Keratinocyte (primary cell): Measurements from ENCODE around the gene IFIT2. TPM values are rescaled to one million over a fixed set of nuclear protein-coding genes. Genes with fewer than 3 reads are reported as not detected.

ENCODE experiments used
- DNase-seq: peaks from one replicate; pipeline ENCODE4 v3.0.0-alpha.2; 2011; ENCODE audit warnings: low read depth, missing footprints, low spot score
- FAIRE-seq: peaks from 2 replicates; lab custom pipeline; 2011; peaks lifted over from hg19 to GRCh38; lab: Jason Lieb, UNC
- H2AFZ ChIP-seq: 2 replicates; pipeline ENCODE4 v1.6.0; 2012; ENCODE audit warnings: low read length, control low read depth, inconsistent platforms; ENCODE audit not compliant: control insufficient read depth
- H3K27ac ChIP-seq: 2 replicates; pipeline ENCODE4 v1.5.1; 2011; ENCODE audit warnings: low read length; ENCODE audit not compliant: control insufficient read depth, insufficient read depth
- H3K27me3 ChIP-seq: 3 replicates; pipeline ENCODE4 v1.6.0; 2011; ENCODE audit warnings: low read length; ENCODE audit not compliant: control insufficient read depth, insufficient read depth; ENCODE audit errors: extremely low read depth
- H3K36me3 ChIP-seq, 2 experiments: 2 replicates in 1 of 2; 3 replicates in 1 of 2; pipeline ENCODE4 v1.5.1; 2011; ENCODE audit warnings: low read length in 2 of 2, mild to moderate bottlenecking in 1 of 2; ENCODE audit not compliant: control insufficient read depth in 2 of 2, insufficient read depth in 2 of 2; ENCODE audit errors: extremely low read depth in 1 of 2
- H3K4me1 ChIP-seq: 3 replicates; pipeline ENCODE4 v1.5.1; 2011; ENCODE audit warnings: low read length; ENCODE audit not compliant: control insufficient read depth, insufficient read depth; ENCODE audit errors: extremely low read depth
- H3K4me2 ChIP-seq: 3 replicates; pipeline ENCODE4 v1.6.0; 2011; ENCODE audit warnings: low read depth, low read length; ENCODE audit not compliant: control insufficient read depth, insufficient read depth; ENCODE audit errors: extremely low read depth
- H3K4me3 ChIP-seq, 3 experiments: fragments of 200-600 bp in 1 of 3; sonication (generic) in 1 of 3; 2 replicates in 2 of 3; 3 replicates in 1 of 3; pipeline ENCODE4 v1.5.1; 2011 to 2016; ENCODE audit warnings: low read length in 3 of 3, mild to moderate bottlenecking in 3 of 3, control low read depth in 2 of 3, inconsistent platforms in 1 of 3, low read depth in 1 of 3, mixed read lengths in 1 of 3, mixed run types in 1 of 3, moderate library complexity in 1 of 3; ENCODE audit not compliant: control insufficient read depth in 2 of 3, insufficient read depth in 2 of 3; ENCODE audit errors: extremely low read depth in 1 of 3
- H3K79me2 ChIP-seq: 2 replicates; pipeline ENCODE4 v1.6.0; 2012; ENCODE audit warnings: low read length; ENCODE audit not compliant: control insufficient read depth, insufficient read depth
- H3K9ac ChIP-seq: 3 replicates; pipeline ENCODE4 v1.6.0; 2011; ENCODE audit warnings: low read length; ENCODE audit not compliant: control insufficient read depth, insufficient read depth; ENCODE audit errors: extremely low read depth
- H3K9me1 ChIP-seq: 3 replicates; pipeline ENCODE4 v1.6.0; 2011; ENCODE audit warnings: low read length; ENCODE audit not compliant: control insufficient read depth, insufficient read depth; ENCODE audit errors: extremely low read depth
- H3K9me3 ChIP-seq: 2 replicates; pipeline ENCODE4 v1.5.1; 2012; ENCODE audit warnings: low read depth, low read length; ENCODE audit not compliant: control insufficient read depth
- H4K20me1 ChIP-seq: 3 replicates; pipeline ENCODE4 v1.6.0; 2011; ENCODE audit warnings: low read length; ENCODE audit not compliant: control insufficient read depth, insufficient read depth; ENCODE audit errors: extremely low read depth
- EZH2 ChIP-seq: IDR thresholded peaks from one replicate; pipeline ENCODE4 v1.6.1; 2012; ENCODE audit warnings: inconsistent platforms, mild to moderate bottlenecking, low read length, moderate library complexity
- dilution Hi-C: fragments of 300-500 bp; cut with MboI; formaldehyde crosslinking; loops from one replicate; pipeline ENCODE4 v1.7.0; 2020; ENCODE audit warnings: low sequenced_read_pairs; ENCODE audit not compliant: extremely low pct_ligation_motif_present
- polyA plus RNA-seq, 5 experiments: library from polyadenylated mRNA; depleted of rRNA in 3 of 5; stranded (reverse) in 3 of 5; stranded (forward) in 1 of 5; unstranded in 1 of 5; fragments of >200 nt; gene quantifications; 1 replicate in 1 of 5; 2 replicates in 3 of 5; 3 replicates in 1 of 5; pipeline versions ENCODE4 v1.2.1 to v1.2.3, GENCODE V29; 2011 to 2012; ENCODE audit warnings: missing spikeins in 2 of 5, low read depth in 1 of 5, low replicate concordance in 1 of 5
- TF ChIP-seq, protein P1 (sequence below), 3 experiments: IDR thresholded peaks in 1 of 3; conservative IDR thresholded peaks in 1 of 3; optimal IDR thresholded peaks in 1 of 3; 2 replicates in 2 of 3; 3 replicates in 1 of 3; pipeline versions ENCODE3 to v1.5.1; 2011; ENCODE audit warnings: low read length in 3 of 3, mild to moderate bottlenecking in 3 of 3, moderate library complexity in 2 of 3, control low read depth in 1 of 3, inconsistent platforms in 1 of 3; ENCODE audit not compliant: insufficient read depth in 2 of 3; ENCODE audit errors: extremely low read depth in 1 of 3

Gene IFIT2
- polyA plus RNA-seq, 1 donor (not counting 4 experiments of a cell fraction or from before 2014, with no cell fraction given) = 3.9 TPM

GRCh38 chr10:89343089-89343767, 41.4 kb downstream of the IFIT2 start:
- H3K4me1 ChIP-seq = peaks cover 6% of the 10 kb centered on the region
- no peaks in the 10 kb centered on the region for H3K9me3 ChIP-seq
- no peak overlapping the region for H3K4me2 ChIP-seq
- H3K27me3 ChIP-seq = no peaks in the 10 kb centered on the region
- DNase-seq (no peak), FAIRE-seq (no peak)
- no peak overlapping the region for H3K4me3 ChIP-seq
- H3K79me2 ChIP-seq = no peaks in the 10 kb centered on the region
- no peaks in the 10 kb centered on the region for H4K20me1 ChIP-seq
- H3K27ac ChIP-seq = no peak overlapping the region
- H3K9ac ChIP-seq = no peak overlapping the region
- dilution Hi-C loops = no loop called here
- no peaks in the 10 kb centered on the region for H3K9me1 ChIP-seq
- peaks cover 0 to 7% of the 10 kb centered on the region in 2 experiments for H3K36me3 ChIP-seq
- no peak overlapping the region for H2AFZ ChIP-seq
- TF ChIP-seq EZH2 = no peak
- TF ChIP-seq, protein P1, sequence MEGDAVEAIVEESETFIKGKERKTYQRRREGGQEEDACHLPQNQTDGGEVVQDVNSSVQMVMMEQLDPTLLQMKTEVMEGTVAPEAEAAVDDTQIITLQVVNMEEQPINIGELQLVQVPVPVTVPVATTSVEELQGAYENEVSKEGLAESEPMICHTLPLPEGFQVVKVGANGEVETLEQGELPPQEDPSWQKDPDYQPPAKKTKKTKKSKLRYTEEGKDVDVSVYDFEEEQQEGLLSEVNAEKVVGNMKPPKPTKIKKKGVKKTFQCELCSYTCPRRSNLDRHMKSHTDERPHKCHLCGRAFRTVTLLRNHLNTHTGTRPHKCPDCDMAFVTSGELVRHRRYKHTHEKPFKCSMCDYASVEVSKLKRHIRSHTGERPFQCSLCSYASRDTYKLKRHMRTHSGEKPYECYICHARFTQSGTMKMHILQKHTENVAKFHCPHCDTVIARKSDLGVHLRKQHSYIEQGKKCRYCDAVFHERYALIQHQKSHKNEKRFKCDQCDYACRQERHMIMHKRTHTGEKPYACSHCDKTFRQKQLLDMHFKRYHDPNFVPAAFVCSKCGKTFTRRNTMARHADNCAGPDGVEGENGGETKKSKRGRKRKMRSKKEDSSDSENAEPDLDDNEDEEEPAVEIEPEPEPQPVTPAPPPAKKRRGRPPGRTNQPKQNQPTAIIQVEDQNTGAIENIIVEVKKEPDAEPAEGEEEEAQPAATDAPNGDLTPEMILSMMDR (optimal IDR thresholded peaks at IDR 0.05 in 1 of 3, IDR thresholded peaks at IDR 0.05 in 1 of 3, conservative IDR thresholded peaks at IDR 0.05 in 1 of 3; ENCODE audit: extremely low read depth in 1 of 3, insufficient read depth in 2 of 3, low read length in 3 of 3) = no peak

- dilution Hi-C loops = no loop called here
- Histone ChIP-seq H3K9me1 (no peaks in the 10 kb centered on the region), H3K4me2 (no peak overlapping the region), H4K20me1 (no peaks in the 10 kb centered on the region), H3K9me3 (no peaks in the 10 kb centered on the region), H3K79me2 (no peaks in the 10 kb centered on the region), H3K4me3 (no peak overlapping the region), H3K4me1 (peaks cover 6% of the 10 kb centered on the region), H3K27me3 (no peaks in the 10 kb centered on the region), H3K9ac (no peak overlapping the region), H3K36me3 (peaks cover 0 to 7% of the 10 kb centered on the region in 2 experiments), H2AFZ (no peak overlapping the region), H3K27ac (no peak overlapping the region)
- FAIRE-seq = no peak
- TF ChIP-seq, protein P1 (optimal IDR thresholded peaks at IDR 0.05 in 1 of 3, IDR thresholded peaks at IDR 0.05 in 1 of 3, conservative IDR thresholded peaks at IDR 0.05 in 1 of 3; ENCODE audit: extremely low read depth in 1 of 3, insufficient read depth in 2 of 3, low read length in 3 of 3) = no peak
- no peak for TF ChIP-seq EZH2
- DNase-seq = no peak
Measured at GRCh38 chr10:89344156-89344555, 42.3 kb downstream of the IFIT2 start.
